Mesothelial cell of epicardium (in vitro differentiated cells): ENCODE results near the gene TRUB1. TPM values are rescaled to one million over a fixed set of nuclear protein-coding genes. Genes with fewer than 3 reads are reported as not detected.

Experiments used
- DNase-seq, 2 experiments: peaks; one replicate each; pipeline ENCODE4 v3.0.0; 2021; ENCODE audit warnings: low spot score in 2 of 2; ENCODE audit not compliant: unreplicated experiment in 2 of 2
- H3K27ac Mint-ChIP-seq: 2 replicates; pipeline ENCODE4 v1.8.0; 2021; ENCODE audit warnings: mixed read lengths
- H3K27me3 Mint-ChIP-seq: 2 replicates; pipeline ENCODE4 v1.8.0; 2021; ENCODE audit warnings: low read depth, mixed read lengths
- H3K36me3 Mint-ChIP-seq: 2 replicates; pipeline ENCODE4 v1.8.0; 2021; ENCODE audit warnings: mixed read lengths
- H3K4me1 Mint-ChIP-seq: 2 replicates; pipeline ENCODE4 v1.8.0; 2021; ENCODE audit warnings: mixed read lengths
- H3K4me3 Mint-ChIP-seq: 2 replicates; pipeline ENCODE4 v1.8.0; 2021; ENCODE audit warnings: mild to moderate bottlenecking, moderate library complexity, mixed read lengths
- H3K9me3 Mint-ChIP-seq: 2 replicates; pipeline ENCODE4 v1.8.0; 2021; ENCODE audit warnings: mixed read lengths
- total RNA-seq: library from RNA; stranded (reverse); gene quantifications from 3 replicates; pipeline ENCODE4 v1.2.1, GENCODE V29; 2021
- TF ChIP-seq, protein P1 (sequence below): fragments of 200-600 bp; sonication (generic); IDR thresholded peaks from one replicate; pipeline ENCODE4 v1.5.0; 2021; ENCODE audit warnings: antibody characterized with exemption; ENCODE audit not compliant: unreplicated experiment

Gene TRUB1
- total RNA-seq, 1 donor from 2014 or later = 23.6 TPM

DNA sequence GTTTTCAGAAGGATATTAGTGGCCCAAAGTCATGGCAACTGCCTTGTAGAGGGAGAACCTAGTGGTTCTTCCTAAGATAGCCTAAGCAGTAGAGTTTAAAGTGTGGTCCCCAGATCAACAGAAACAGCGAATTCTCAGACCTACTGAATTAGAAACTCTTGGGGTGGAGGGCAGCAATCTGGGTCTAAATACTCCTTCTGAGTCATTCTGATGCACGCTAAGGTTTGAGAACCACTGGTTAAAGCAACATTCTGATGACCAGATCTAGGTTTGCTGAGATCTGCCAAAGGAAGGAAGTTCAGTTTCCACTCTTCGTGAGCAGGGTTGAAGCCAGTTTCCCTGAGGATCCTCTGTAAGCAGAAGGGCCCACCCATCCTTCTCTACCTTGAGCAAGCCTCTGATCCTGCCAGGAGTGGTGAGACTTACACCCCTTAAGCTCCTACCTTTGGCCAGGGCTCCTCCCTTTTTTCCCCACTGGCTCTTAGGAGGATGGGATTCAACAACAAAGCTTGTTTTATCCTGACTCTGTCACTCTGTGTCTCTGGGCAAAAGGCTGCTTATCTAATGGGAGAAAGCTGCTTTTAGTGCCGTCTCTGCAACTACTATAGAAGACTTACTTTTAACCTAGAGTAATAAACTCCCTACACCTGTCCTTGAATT lies 26.8 kb upstream of the TRUB1 start:
- TF ChIP-seq, protein P1, sequence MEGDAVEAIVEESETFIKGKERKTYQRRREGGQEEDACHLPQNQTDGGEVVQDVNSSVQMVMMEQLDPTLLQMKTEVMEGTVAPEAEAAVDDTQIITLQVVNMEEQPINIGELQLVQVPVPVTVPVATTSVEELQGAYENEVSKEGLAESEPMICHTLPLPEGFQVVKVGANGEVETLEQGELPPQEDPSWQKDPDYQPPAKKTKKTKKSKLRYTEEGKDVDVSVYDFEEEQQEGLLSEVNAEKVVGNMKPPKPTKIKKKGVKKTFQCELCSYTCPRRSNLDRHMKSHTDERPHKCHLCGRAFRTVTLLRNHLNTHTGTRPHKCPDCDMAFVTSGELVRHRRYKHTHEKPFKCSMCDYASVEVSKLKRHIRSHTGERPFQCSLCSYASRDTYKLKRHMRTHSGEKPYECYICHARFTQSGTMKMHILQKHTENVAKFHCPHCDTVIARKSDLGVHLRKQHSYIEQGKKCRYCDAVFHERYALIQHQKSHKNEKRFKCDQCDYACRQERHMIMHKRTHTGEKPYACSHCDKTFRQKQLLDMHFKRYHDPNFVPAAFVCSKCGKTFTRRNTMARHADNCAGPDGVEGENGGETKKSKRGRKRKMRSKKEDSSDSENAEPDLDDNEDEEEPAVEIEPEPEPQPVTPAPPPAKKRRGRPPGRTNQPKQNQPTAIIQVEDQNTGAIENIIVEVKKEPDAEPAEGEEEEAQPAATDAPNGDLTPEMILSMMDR = no peak
- H3K36me3 Mint-ChIP-seq = no peaks in the 10 kb centered on the region
- H3K4me1 Mint-ChIP-seq = peaks cover 51% of the 10 kb centered on the region
- H3K27ac Mint-ChIP-seq = no peak overlapping the region
- no peaks in the 10 kb centered on the region for H3K27me3 Mint-ChIP-seq
- no peak overlapping the region for H3K4me3 Mint-ChIP-seq
- peaks cover 4% of the 10 kb centered on the region for H3K9me3 Mint-ChIP-seq
- no peak for DNase-seq

- no peaks in the 10 kb centered on the region for H3K27me3 Mint-ChIP-seq
- peaks cover 4% of the 10 kb centered on the region for H3K9me3 Mint-ChIP-seq
- no peak overlapping the region for H3K4me3 Mint-ChIP-seq
- no peak for DNase-seq
- H3K4me1 Mint-ChIP-seq = peaks cover 47% of the 10 kb centered on the region
- no peak overlapping the region for H3K27ac Mint-ChIP-seq
- no peaks in the 10 kb centered on the region for H3K36me3 Mint-ChIP-seq
- TF ChIP-seq, protein P1 = no peak
These were observed 26.1 kb upstream of the TRUB1 start for GRCh38 chr10:114911801-114912469.

GRCh38 chr10:114912470-114912859 lies 25.5 kb upstream of the TRUB1 start:
- TF ChIP-seq, protein P1 = no peak
- no peak overlapping the region for H3K4me3 Mint-ChIP-seq
- H3K27ac Mint-ChIP-seq = peak overlapping the region; percentile 0
- no peaks in the 10 kb centered on the region for H3K36me3 Mint-ChIP-seq
- H3K4me1 Mint-ChIP-seq = peaks cover 42% of the 10 kb centered on the region
- H3K27me3 Mint-ChIP-seq = no peaks in the 10 kb centered on the region
- DNase-seq = no peak
- H3K9me3 Mint-ChIP-seq = peaks cover 4% of the 10 kb centered on the region

DNA sequence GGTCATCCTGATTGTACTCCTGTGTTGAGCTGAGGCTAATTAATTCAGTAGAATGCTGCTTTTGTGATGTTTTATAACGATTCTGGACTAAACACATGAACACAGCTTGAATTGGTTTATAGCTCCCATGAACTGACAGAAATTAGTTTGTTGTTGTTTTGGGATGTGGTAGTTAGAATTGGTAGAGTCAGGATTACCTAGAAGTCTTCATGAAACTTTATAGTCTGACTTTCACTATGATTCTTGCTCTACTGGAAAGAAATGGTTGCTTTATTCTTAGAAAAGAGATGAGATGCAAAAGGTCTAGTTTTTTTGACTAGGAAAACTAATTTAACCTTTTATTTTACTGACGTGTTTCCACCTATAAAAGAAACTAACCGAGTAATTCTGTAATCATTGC lies 23.4 kb upstream of the TRUB1 start:
- no peaks in the 10 kb centered on the region for H3K27me3 Mint-ChIP-seq
- H3K4me3 Mint-ChIP-seq = no peak overlapping the region
- peaks cover 2% of the 10 kb centered on the region for H3K9me3 Mint-ChIP-seq
- H3K36me3 Mint-ChIP-seq = no peaks in the 10 kb centered on the region
- H3K27ac Mint-ChIP-seq = no peak overlapping the region
- H3K4me1 Mint-ChIP-seq = peaks cover 41% of the 10 kb centered on the region
- TF ChIP-seq, protein P1 = no peak
- no peak for DNase-seq

DNA sequence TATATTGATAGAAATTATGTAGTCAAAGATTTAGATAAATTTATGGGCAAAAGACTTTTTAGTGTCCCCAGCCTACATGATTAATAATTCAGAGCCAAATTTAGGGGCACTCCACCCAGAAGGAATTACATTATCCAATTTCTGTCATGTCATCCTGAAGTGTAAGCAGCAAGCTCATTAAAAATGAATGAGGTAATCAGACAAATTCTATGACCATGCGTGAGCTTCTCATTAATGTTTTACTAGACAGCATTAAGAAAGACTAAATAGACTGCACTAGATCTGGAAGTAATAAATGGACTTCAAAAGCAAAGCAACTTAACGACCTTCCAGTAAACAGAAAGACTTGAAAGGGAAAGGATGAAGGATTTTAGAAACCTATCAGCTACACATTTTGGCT lies 22.7 kb upstream of the TRUB1 start:
- TF ChIP-seq, protein P1 = no peak
- no peak for DNase-seq
- Mint-ChIP-seq H3K27ac (peak overlapping the region; percentile 30), H3K27me3 (no peaks in the 10 kb centered on the region), H3K4me3 (no peak overlapping the region), H3K36me3 (no peaks in the 10 kb centered on the region), H3K9me3 (no peaks in the 10 kb centered on the region), H3K4me1 (peaks cover 42% of the 10 kb centered on the region)
